MM.1S (cell line): ENCODE data around the gene LDLRAD4.

Experiments
- DNase-seq: peaks from one replicate; pipeline ENCODE4 v3.0.0-alpha.2; 2015
- H2AFZ ChIP-seq: fragments of 300-600 bp; sonication (generic); 2 replicates; pipeline ENCODE4 v1.6.0; 2016; ENCODE audit warnings: antibody characterized with exemption, low read length
- H3F3A ChIP-seq: fragments of 300-600 bp; sonication (generic); 2 replicates; pipeline ENCODE4 v1.6.1; 2016; ENCODE audit warnings: mild to moderate bottlenecking, antibody characterized with exemption, low read length, moderate library complexity, mixed read lengths; ENCODE audit not compliant: insufficient read depth
- H3K27ac ChIP-seq: fragments of 300-600 bp; sonication (generic); 2 replicates; pipeline ENCODE4 v1.5.1; 2016; ENCODE audit warnings: mild to moderate bottlenecking, low read length
- H3K27me3 ChIP-seq: fragments of 300-600 bp; sonication (generic); replicated peaks from 2 replicates; pipeline ENCODE4 v1.6.0; 2016; ENCODE audit warnings: low read length; ENCODE audit not compliant: insufficient read depth
- H3K36me3 ChIP-seq: fragments of 300-600 bp; sonication (generic); replicated peaks from 2 replicates; pipeline ENCODE4 v1.6.1; 2016; ENCODE audit warnings: mild to moderate bottlenecking, low read length, mixed read lengths; ENCODE audit not compliant: insufficient read depth
- H3K4me1 ChIP-seq: fragments of 300-600 bp; sonication (generic); 2 replicates; pipeline ENCODE4 v1.6.1; 2016; ENCODE audit warnings: low read length, mixed read lengths
- H3K4me2 ChIP-seq: fragments of 300-600 bp; sonication (generic); 2 replicates; pipeline ENCODE4 v1.6.0; 2016; ENCODE audit warnings: low read depth, low read length
- H3K4me3 ChIP-seq: fragments of 300-600 bp; sonication (generic); 2 replicates; pipeline ENCODE4 v1.5.1; 2016; ENCODE audit warnings: low read length, mixed read lengths
- H3K79me2 ChIP-seq: fragments of 300-600 bp; sonication (generic); 2 replicates; pipeline ENCODE4 v1.6.1; 2016; ENCODE audit warnings: mixed run types, low read length, mixed read lengths
- H3K9ac ChIP-seq: fragments of 300-600 bp; sonication (generic); 2 replicates; pipeline ENCODE4 v1.6.1; 2016; ENCODE audit warnings: low read length, mixed read lengths
- H3K9me2 ChIP-seq: fragments of 300-600 bp; sonication (generic); replicated peaks from 2 replicates; pipeline ENCODE4 v1.6.1; 2016; ENCODE audit warnings: mild to moderate bottlenecking, low read length, mixed read lengths; ENCODE audit not compliant: insufficient read depth
- H3K9me3 ChIP-seq: fragments of 300-600 bp; sonication (generic); replicated peaks from 2 replicates; pipeline ENCODE4 v1.6.1; 2016; ENCODE audit warnings: mild to moderate bottlenecking, low read length, mixed read lengths; ENCODE audit not compliant: insufficient read depth
- H4K20me1 ChIP-seq: fragments of 300-600 bp; sonication (generic); 2 replicates; pipeline ENCODE4 v1.6.1; 2016; ENCODE audit warnings: mild to moderate bottlenecking, low read length, moderate library complexity, mixed read lengths; ENCODE audit not compliant: insufficient read depth
- CTCF ChIP-seq: fragments of 300-600 bp; sonication (generic); IDR thresholded peaks from 2 replicates; pipeline ENCODE4 v1.5.1; 2016; ENCODE audit warnings: antibody characterized with exemption, low read length, mixed read lengths
- EZH2 ChIP-seq: fragments of 300-600 bp; sonication (generic); optimal IDR thresholded peaks from 2 replicates; pipeline ENCODE3; 2017; ENCODE audit warnings: low read depth, mild to moderate bottlenecking, antibody characterized with exemption, low read length, mixed read lengths
- EZH2phosphoT487 ChIP-seq: fragments of 300-600 bp; sonication (generic); IDR thresholded peaks from 2 replicates; pipeline ENCODE4 v1.6.1; 2018; ENCODE audit warnings: antibody characterized with exemption, low read length

The LDLRAD4 gene

GRCh38 chr18:13430663-13431062 lies 212.1 kb downstream of the LDLRAD4 start:
- no peaks in the 10 kb centered on the region for H3K9me3 ChIP-seq
- H3K36me3 ChIP-seq, result no peaks in the 10 kb centered on the region
- no peak overlapping the region for H3K4me3 ChIP-seq
- H3K27ac ChIP-seq, result no peak overlapping the region
- no peaks in the 10 kb centered on the region for H3F3A ChIP-seq
- no peak for DNase-seq
- no peaks in the 10 kb centered on the region for H3K79me2 ChIP-seq
- H3K27me3 ChIP-seq, result no peaks in the 10 kb centered on the region
- no peaks in the 10 kb centered on the region for H4K20me1 ChIP-seq
- no peak overlapping the region for H3K4me2 ChIP-seq
- no peaks in the 10 kb centered on the region for H3K4me1 ChIP-seq
- no peak overlapping the region for H2AFZ ChIP-seq
- no peaks in the 10 kb centered on the region for H3K9me2 ChIP-seq
- H3K9ac ChIP-seq, result no peak overlapping the region
- TF ChIP-seq EZH2phosphoT487 (no peak), CTCF (no peak), EZH2 (no peak)

GRCh38 chr18:13431886-13432285 lies 213.3 kb downstream of the LDLRAD4 start:
- H3K36me3 ChIP-seq, result no peaks in the 10 kb centered on the region
- no peak overlapping the region for H3K4me3 ChIP-seq
- H2AFZ ChIP-seq, result no peak overlapping the region
- no peak for DNase-seq
- TF ChIP-seq CTCF (no peak), EZH2 (no peak), EZH2phosphoT487 (no peak)
- H3K9me3 ChIP-seq, result no peaks in the 10 kb centered on the region
- no peaks in the 10 kb centered on the region for H4K20me1 ChIP-seq
- no peaks in the 10 kb centered on the region for H3K4me1 ChIP-seq
- no peaks in the 10 kb centered on the region for H3F3A ChIP-seq
- H3K27ac ChIP-seq, result no peak overlapping the region
- no peaks in the 10 kb centered on the region for H3K27me3 ChIP-seq
- H3K79me2 ChIP-seq, result no peaks in the 10 kb centered on the region
- no peaks in the 10 kb centered on the region for H3K9me2 ChIP-seq
- no peak overlapping the region for H3K4me2 ChIP-seq
- H3K9ac ChIP-seq, result no peak overlapping the region

GRCh38 chr18:13433125-13433524 lies 214.6 kb downstream of the LDLRAD4 start:
- Histone ChIP-seq H4K20me1 (no peaks in the 10 kb centered on the region), H2AFZ (no peak overlapping the region), H3K9ac (no peak overlapping the region), H3K27me3 (no peaks in the 10 kb centered on the region), H3K4me1 (peaks cover 5% of the 10 kb centered on the region; the same call in 1 of the 2 replicates), H3K4me2 (no peak overlapping the region), H3K9me2 (no peaks in the 10 kb centered on the region), H3K27ac (no peak overlapping the region), H3K79me2 (no peaks in the 10 kb centered on the region), H3K36me3 (no peaks in the 10 kb centered on the region), H3K4me3 (no peak overlapping the region), H3F3A (no peaks in the 10 kb centered on the region), H3K9me3 (no peaks in the 10 kb centered on the region)
- no peak for TF ChIP-seq CTCF
- no peak for TF ChIP-seq EZH2
- no peak for TF ChIP-seq EZH2phosphoT487
- no peak for DNase-seq
